WTC11 (cell line): ENCODE data around the gene RASA2.

Source experiments
- CREB1 ChIP-seq: sonication (generic); formaldehyde crosslinking; IDR thresholded peaks from 2 replicates; pipeline ENCODE4 v1.8.0; 2023; ENCODE audit warnings: mild to moderate bottlenecking, missing genetic modification reagents
- CTCF ChIP-seq: fragments of 200-600 bp; IDR thresholded peaks from 2 replicates; pipeline ENCODE4 v1.8.0; 2022; ENCODE audit warnings: antibody characterized with exemption
- NFE2L1 ChIP-seq: sonication (generic); formaldehyde crosslinking; IDR thresholded peaks from 2 replicates; pipeline ENCODE4 v1.8.1; 2023; ENCODE audit warnings: missing genetic modification reagents
- SMAD4 ChIP-seq: sonication (generic); formaldehyde crosslinking; IDR thresholded peaks from 2 replicates; pipeline ENCODE4 v1.8.0; 2022; ENCODE audit warnings: mild to moderate bottlenecking, missing genetic modification reagents

- TF ChIP-seq CTCF = no peak
- TF ChIP-seq SMAD4 = no peak
- TF ChIP-seq NFE2L1 (CRISPR knock-in tag) = no peak
- no peak for TF ChIP-seq CREB1 (CRISPR knock-in tag)
Observed at GRCh38 chr3:141499965-141500364, 13.1 kb downstream of the RASA2 start.
